ENCODE results near the gene STAG2.

DNA sequence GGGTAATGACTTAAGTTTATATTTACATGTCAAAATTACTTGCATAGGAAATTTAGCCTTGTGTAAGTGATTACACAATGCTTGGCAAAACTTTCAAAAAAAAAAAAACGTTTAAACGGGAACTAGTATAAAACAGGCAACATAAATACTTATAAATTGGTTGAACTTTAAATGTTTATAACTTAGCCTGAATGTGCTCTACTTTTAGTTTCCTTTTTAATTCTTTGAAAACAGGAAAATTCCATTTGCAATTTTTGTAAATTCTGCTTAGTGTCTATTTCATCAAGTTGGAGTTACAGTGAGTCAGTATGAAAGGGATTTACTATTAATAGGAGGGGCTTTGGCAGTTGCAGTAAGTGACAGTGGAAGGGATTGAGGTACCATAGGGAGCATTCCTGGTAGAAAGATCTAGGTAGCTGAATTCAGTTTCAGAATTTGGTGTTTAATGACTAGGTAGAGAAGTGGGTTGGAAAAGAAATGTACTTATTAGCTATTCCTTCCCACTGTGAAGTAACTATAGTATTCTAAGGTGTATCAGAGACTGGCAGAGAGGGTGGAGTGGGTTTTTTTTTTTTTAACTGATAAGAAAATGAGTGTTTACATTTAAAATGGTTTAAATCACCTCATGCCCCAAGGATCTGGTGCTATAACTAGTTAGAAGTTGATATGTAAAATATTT lies 2.8 kb downstream of the STAG2 start:
- TF ChIP-seq CTCF (IDR thresholded peaks at IDR 0.05; ENCODE audit: low read length) (no peak), EZH2 (optimal IDR thresholded peaks at IDR 0.05; ENCODE audit: low read depth, low read length) (no peak), EZH2phosphoT487 (IDR thresholded peaks at IDR 0.05; ENCODE audit: low read length) (no peak)
